H1 (cell line): Measurements from ENCODE around the gene SEMA3F.

Experiments used
- BRCA1 ChIP-seq: IDR thresholded peaks from 2 replicates; pipeline ENCODE4 v1.6.1; 2012; ENCODE audit warnings: low read depth, low read length, improper control_type of control experiment
- CBX5 ChIP-seq: fragments of 300-800, 300-1000 bp; sonication (generic); IDR thresholded peaks from 2 replicates; pipeline ENCODE4 v1.7.1; 2016; ENCODE audit warnings: antibody characterized with exemption, low read length, low read depth
- CTCF ChIP-seq, 3 experiments: IDR thresholded peaks; 1 replicate in 2 of 3; 2 replicates in 1 of 3; pipeline versions ENCODE4 v1.5.1 to v1.6.1; 2011; ENCODE audit warnings: low read length in 3 of 3, mild to moderate bottlenecking in 3 of 3, inconsistent platforms in 2 of 3, low read depth in 1 of 3, moderate library complexity in 1 of 3; ENCODE audit not compliant: insufficient read depth in 1 of 3; ENCODE audit errors: control extremely low read depth in 1 of 3
- POLR2AphosphoS5 ChIP-seq: IDR thresholded peaks from 2 replicates; pipeline ENCODE4 v1.6.1; 2011; ENCODE audit warnings: low read depth, low read length
- SP1 ChIP-seq: IDR thresholded peaks from 2 replicates; pipeline ENCODE4 v1.6.1; 2011; ENCODE audit warnings: low read depth, low read length
- USF2 ChIP-seq: IDR thresholded peaks from 2 replicates; pipeline ENCODE4 v1.6.1; 2011; ENCODE audit warnings: low read length, improper control_type of control experiment

GRCh38 chr3:50147447-50147846 lies 7.7 kb upstream of the SEMA3F start:
- TF ChIP-seq SP1 (no peak), USF2 (no peak), CBX5 (no peak), BRCA1 (no peak), POLR2AphosphoS5 (no peak), CTCF (IDR thresholded peaks at IDR 0.05; ENCODE audit: control extremely low read depth in 1 of 3, insufficient read depth in 1 of 3, low read depth in 1 of 3, low read length in 3 of 3) (no peak)
